CD4-positive, alpha-beta T cell (primary cell): ENCODE measurements around the gene RAD18. TPM values are rescaled to one million over a fixed set of nuclear protein-coding genes. Genes with fewer than 3 reads are reported as not detected.

Experiments used
- ATAC-seq: fragments of 200-7000 bp; cut with Tn5 transposase; one replicate; pipeline ENCODE4 v1.10.0; 2022; ENCODE audit warnings: mild to moderate bottlenecking; ENCODE audit not compliant: poor library complexity
- CTCF ChIA-PET: fragments of 350-600 bp; sonication (Branson Sonifier 250); formaldehyde crosslinking; loops from one replicate; lab custom pipeline; 2021; ENCODE audit warnings: antibody characterized with exemption, inconsistent platforms; lab: Charles Lee
- POLR2A ChIA-PET: fragments of 350-600 bp; sonication (Branson Sonifier 250); formaldehyde crosslinking; loops from one replicate; lab custom pipeline; 2021; ENCODE audit warnings: antibody characterized with exemption, inconsistent platforms; lab: Charles Lee
- DNase-seq, 14 experiments: peaks; one replicate each; pipeline ENCODE4 v3.0.0-alpha.2; 2013 to 2020; ENCODE audit warnings: mixed read lengths in 2 of 14
- H3K27ac ChIP-seq, 2 donors: one replicate each; pipeline versions ENCODE4 v1.5.1 to v1.7.0; 2013; ENCODE audit warnings: low read length in 2 of 2, low read depth in 1 of 2, mild to moderate bottlenecking in 1 of 2
- H3K27me3 ChIP-seq, 2 experiments: 1 replicate in 1 of 2; 2 replicates in 1 of 2; pipeline versions ENCODE4 v1.6.1 to v1.7.0; 2013; ENCODE audit warnings: low read length in 2 of 2, control low read depth in 1 of 2, mild to moderate bottlenecking in 1 of 2, moderate library complexity in 1 of 2; ENCODE audit not compliant: insufficient read depth in 2 of 2, control insufficient read depth in 1 of 2
- H3K36me3 ChIP-seq: one replicate; pipeline ENCODE4 v1.6.1; 2013; ENCODE audit warnings: low read length, control low read depth; ENCODE audit not compliant: insufficient read depth
- H3K4me1 ChIP-seq: one replicate; pipeline ENCODE4 v1.6.1; 2013; ENCODE audit warnings: low read length, control low read depth; ENCODE audit not compliant: insufficient read depth
- H3K4me3 ChIP-seq: one replicate; pipeline ENCODE4 v1.5.1; 2013; ENCODE audit warnings: mild to moderate bottlenecking, low read length, moderate library complexity
- H3K9me3 ChIP-seq, 2 experiments: 1 replicate in 1 of 2; 2 replicates in 1 of 2; pipeline versions ENCODE4 v1.6.1 to v1.7.0; 2013; ENCODE audit warnings: low read length in 2 of 2, mild to moderate bottlenecking in 2 of 2, control low read depth in 1 of 2, moderate library complexity in 1 of 2; ENCODE audit not compliant: control insufficient read depth in 1 of 2, insufficient read depth in 1 of 2
- H3K27ac Mint-ChIP-seq: one replicate; pipeline ENCODE4 v1.8.0; 2020; ENCODE audit warnings: mixed read lengths
- H3K27me3 Mint-ChIP-seq: one replicate; pipeline ENCODE4 v1.8.0; 2021; ENCODE audit warnings: mixed read lengths
- H3K36me3 Mint-ChIP-seq: one replicate; pipeline ENCODE4 v1.8.0; 2021; ENCODE audit warnings: low read depth, mixed read lengths
- H3K4me1 Mint-ChIP-seq: one replicate; pipeline ENCODE4 v1.8.0; 2021; ENCODE audit warnings: low read depth, mixed read lengths
- H3K4me3 Mint-ChIP-seq: one replicate; pipeline ENCODE4 v1.8.0; 2020; ENCODE audit warnings: mild to moderate bottlenecking, mixed read lengths
- H3K9me3 Mint-ChIP-seq: one replicate; pipeline ENCODE4 v1.8.0; 2020; ENCODE audit warnings: mixed read lengths
- intact Hi-C, 2 experiments: fragments of 100-400 bp; cut with DNase I in 1 of 2; cut with micrococcal nuclease in 1 of 2; formaldehyde crosslinking; loops; one replicate each; pipeline versions ENCODE4 v1.15.1 to v1.9.0; 2023 to 2025; cut with DNase I, micrococcal nuclease
- total RNA-seq, 174 experiments: library from RNA in 2 of 174; stranded (reverse) in 2 of 174; gene quantifications; one replicate each; pipeline ENCODE4 v1.2.3 and lab custom pipeline; 2021 to 2026
- TF ChIP-seq, protein P1 (sequence below): fragments of 200-600 bp; IDR thresholded peaks from one replicate; pipeline ENCODE4 v1.8.0; 2022; ENCODE audit warnings: antibody characterized with exemption, mild to moderate bottlenecking

Gene RAD18
- total RNA-seq, 2 experiments from 2014 or later = 9.6 to 10.0 TPM

DNA sequence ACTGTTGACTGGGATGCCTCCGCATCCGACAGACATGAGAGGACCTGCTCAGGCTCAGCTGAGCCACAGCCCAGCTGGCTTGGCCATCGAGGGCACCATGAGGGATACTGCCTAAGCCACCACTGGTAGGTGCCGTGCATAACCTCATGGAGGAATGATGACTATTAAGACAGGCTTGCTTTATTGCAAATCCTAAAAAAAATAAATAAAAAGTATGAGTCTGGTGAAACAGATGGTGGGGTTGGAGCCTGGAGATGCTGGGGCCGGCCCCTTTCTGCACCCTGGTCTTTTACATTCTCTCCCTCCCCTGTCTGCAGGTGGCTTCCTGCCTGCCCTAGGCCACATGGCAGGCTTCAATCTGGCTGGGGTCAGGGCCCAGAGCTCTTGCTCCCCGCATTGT is 24.0 kb upstream of the RAD18 start:
- DNase-seq (no peak), ATAC-seq (no peak)
- Mint-ChIP-seq H3K27ac (no peak overlapping the region), H3K4me1 (peaks cover 5% of the 10 kb centered on the region), H3K27me3 (no peaks in the 10 kb centered on the region), H3K36me3 (no peaks in the 10 kb centered on the region), H3K9me3 (no peaks in the 10 kb centered on the region), H3K4me3 (no peak overlapping the region)
- Histone ChIP-seq H3K36me3 (no peaks in the 10 kb centered on the region), H3K4me1 (peaks cover 4% of the 10 kb centered on the region), H3K4me3 (no peak overlapping the region), H3K27me3 (no peaks in the 10 kb centered on the region), H3K9me3 (peaks cover 0 to 7% of the 10 kb centered on the region in 2 experiments), H3K27ac (no peak overlapping the region)
- ChIA-PET CTCF (interaction anchor here (0.6 to 2.1 kb wide), 4 partner anchors 16 to 316 kb away, joined by 3 to 13 read pairs (median 3); no protein-coding TSS in a partner anchor), POLR2A (no interaction called here)
- intact Hi-C loops = no loop called here
- TF ChIP-seq, protein P1, sequence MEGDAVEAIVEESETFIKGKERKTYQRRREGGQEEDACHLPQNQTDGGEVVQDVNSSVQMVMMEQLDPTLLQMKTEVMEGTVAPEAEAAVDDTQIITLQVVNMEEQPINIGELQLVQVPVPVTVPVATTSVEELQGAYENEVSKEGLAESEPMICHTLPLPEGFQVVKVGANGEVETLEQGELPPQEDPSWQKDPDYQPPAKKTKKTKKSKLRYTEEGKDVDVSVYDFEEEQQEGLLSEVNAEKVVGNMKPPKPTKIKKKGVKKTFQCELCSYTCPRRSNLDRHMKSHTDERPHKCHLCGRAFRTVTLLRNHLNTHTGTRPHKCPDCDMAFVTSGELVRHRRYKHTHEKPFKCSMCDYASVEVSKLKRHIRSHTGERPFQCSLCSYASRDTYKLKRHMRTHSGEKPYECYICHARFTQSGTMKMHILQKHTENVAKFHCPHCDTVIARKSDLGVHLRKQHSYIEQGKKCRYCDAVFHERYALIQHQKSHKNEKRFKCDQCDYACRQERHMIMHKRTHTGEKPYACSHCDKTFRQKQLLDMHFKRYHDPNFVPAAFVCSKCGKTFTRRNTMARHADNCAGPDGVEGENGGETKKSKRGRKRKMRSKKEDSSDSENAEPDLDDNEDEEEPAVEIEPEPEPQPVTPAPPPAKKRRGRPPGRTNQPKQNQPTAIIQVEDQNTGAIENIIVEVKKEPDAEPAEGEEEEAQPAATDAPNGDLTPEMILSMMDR = no peak

DNA sequence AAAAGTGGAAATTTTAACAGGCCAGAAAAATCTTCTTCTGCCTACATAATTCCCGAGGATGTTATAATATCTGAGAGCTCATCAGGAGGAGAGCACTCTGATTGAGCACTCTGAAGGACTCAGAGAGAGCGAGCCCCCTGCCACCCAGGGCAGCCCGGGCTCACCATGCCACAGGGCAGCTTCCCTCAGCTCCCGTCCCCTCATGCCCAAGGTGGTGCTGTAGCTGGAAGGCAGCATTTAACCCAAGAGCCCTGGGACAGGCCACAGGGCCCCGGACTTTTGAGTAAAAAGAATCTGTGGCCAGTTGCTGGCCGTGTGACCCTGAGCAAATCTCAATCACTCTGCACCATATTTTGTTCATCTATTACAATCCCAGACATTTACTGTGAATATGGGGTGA is 23.5 kb upstream of the RAD18 start:
- H3K4me3 Mint-ChIP-seq = no peak overlapping the region
- ChIA-PET CTCF (interaction anchor here (2.1 kb wide), 1 partner anchor 316 kb away, joined by 13 read pairs; no protein-coding TSS in a partner anchor), POLR2A (no interaction called here)
- intact Hi-C loops = no loop called here
- H3K36me3 Mint-ChIP-seq = no peaks in the 10 kb centered on the region
- Histone ChIP-seq H3K4me1 (peaks cover 4% of the 10 kb centered on the region), H3K27ac (no peak overlapping the region), H3K9me3 (peaks cover 0 to 7% of the 10 kb centered on the region in 2 experiments), H3K36me3 (no peaks in the 10 kb centered on the region), H3K27me3 (no peaks in the 10 kb centered on the region), H3K4me3 (no peak overlapping the region)
- peaks cover 5% of the 10 kb centered on the region for H3K4me1 Mint-ChIP-seq
- TF ChIP-seq, protein P1 = no peak
- ATAC-seq = no peak
- no peaks in the 10 kb centered on the region for H3K9me3 Mint-ChIP-seq
- no peak for DNase-seq
- H3K27ac Mint-ChIP-seq = no peak overlapping the region
- no peaks in the 10 kb centered on the region for H3K27me3 Mint-ChIP-seq

DNA sequence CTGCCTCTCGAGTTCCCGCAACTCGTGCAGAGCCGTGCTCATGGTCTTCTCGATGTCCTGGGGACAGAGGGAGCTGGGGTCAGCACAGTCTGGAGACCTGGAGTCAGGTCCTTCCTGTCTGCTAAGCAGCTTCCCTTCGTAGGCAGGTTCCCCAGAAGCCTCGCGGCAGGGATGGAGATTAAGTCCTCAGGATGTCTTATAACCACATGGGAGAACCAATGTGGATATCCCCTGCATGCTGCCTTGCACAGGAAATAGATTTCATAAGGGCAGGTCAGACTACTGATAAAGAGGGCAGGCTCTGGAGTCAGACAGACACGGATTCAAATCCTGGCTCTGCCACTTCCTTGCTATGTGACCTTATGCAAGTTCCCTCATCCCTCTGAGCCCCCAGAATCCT is 22.6 kb upstream of the RAD18 start:
- intact Hi-C loops = no loop called here

More for the DNA sequence above, 22.6 kb upstream of the RAD18 start:
- Histone ChIP-seq H3K36me3 (no peaks in the 10 kb centered on the region), H3K27me3 (no peaks in the 10 kb centered on the region), H3K4me3 (no peak overlapping the region), H3K9me3 (peaks cover 0 to 7% of the 10 kb centered on the region in 2 experiments), H3K4me1 (peaks cover 4% of the 10 kb centered on the region), H3K27ac (no peak overlapping the region)
- H3K27me3 Mint-ChIP-seq = no peaks in the 10 kb centered on the region
- H3K4me1 Mint-ChIP-seq = peaks cover 5% of the 10 kb centered on the region
- TF ChIP-seq, protein P1 = no peak
- no peaks in the 10 kb centered on the region for H3K36me3 Mint-ChIP-seq
- H3K27ac Mint-ChIP-seq = no peak overlapping the region
- no peak for DNase-seq
- no peaks in the 10 kb centered on the region for H3K9me3 Mint-ChIP-seq
- no peak overlapping the region for H3K4me3 Mint-ChIP-seq
- ATAC-seq = no peak
- POLR2A ChIA-PET = no interaction called here
- CTCF ChIA-PET = no interaction called here
